ENCODE measurements around the gene SETBP1.

SETBP1 gene

DNA sequence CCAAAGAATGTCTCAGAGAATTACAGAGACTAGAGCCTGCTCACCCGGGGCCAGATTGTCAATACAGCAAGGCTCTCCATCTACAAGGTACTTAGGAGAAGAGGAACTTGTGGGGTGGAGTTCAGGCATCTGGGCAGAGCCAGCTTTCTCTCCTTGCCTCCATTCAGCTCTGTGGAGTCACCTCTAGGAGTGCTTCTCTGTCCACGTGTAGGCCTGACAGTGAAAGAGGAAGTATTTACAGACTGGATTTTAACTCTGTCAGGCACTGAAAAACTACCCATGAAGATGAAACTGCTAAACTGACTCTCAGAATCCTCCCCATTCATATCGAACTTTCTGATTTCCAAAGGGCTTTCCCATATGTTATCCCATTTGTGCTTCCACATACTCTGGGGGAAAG lies 315.6 kb downstream of the SETBP1 start:
- DNase-seq, result no peak

DNA sequence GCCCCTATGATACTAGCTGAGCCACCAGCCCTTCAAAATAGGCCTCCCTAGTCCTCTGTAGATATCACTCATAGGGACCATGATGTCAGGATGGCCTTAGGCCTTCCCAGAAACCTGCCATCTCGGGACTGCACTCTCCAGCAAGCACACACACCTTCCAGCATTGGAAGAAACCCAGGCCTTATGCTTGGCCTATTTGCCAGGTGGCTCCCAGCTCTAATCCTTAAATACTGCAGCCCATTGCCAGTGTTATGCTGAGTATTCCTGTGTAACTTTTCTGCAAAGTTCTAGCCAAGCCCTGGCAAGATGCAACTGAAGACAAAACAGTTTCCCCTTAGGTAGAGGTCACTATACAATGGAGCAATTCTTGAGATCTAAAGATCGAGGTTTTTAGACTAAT lies 316.5 kb downstream of the SETBP1 start:
- DNase-seq, result no peak

DNA sequence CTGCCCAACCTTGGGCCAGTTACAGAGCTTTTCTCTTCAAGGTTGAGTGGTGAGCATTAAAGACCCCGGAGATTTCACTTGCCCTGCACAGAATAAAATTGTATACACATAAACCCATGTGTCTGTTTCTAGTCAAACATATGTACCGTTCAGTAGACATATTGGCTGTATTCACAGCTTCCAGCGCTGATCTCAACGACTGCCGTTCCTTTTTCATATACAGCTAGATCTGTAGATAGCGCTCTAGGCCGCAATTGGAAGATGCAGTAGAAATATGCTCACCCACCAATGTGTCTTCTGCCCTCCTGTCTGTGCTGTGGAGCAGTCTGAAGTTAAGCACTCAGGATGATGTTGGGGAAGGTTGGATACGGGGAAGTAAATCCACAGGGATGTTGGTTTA lies 317.7 kb downstream of the SETBP1 start:
- no peak for DNase-seq

DNA sequence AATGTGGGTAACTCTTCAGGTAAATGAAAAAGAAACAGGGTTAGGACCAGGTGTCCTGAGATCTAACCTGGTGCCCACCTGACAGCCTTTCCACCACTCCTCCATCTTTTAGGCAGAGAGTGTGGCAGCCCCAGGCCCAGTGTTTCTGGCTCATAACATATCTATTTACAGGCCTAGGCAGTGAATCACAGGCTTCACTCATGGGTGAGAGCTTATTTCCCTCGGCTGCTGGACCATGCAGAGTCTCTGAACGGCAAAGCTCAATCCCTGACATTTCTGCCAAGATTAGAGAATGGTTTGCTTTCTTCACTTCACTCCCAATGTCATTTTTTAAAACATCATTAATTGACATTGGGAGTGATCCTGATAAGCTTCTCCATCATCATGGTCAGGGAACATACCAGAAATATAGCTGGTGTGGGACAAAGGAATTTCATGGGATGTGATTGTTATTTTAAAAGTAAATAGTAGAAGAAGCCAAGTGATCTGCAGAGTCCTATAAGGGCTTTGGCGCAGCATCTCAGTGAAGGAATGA lies 323.9 kb downstream of the SETBP1 start:
- no peak for DNase-seq

DNA sequence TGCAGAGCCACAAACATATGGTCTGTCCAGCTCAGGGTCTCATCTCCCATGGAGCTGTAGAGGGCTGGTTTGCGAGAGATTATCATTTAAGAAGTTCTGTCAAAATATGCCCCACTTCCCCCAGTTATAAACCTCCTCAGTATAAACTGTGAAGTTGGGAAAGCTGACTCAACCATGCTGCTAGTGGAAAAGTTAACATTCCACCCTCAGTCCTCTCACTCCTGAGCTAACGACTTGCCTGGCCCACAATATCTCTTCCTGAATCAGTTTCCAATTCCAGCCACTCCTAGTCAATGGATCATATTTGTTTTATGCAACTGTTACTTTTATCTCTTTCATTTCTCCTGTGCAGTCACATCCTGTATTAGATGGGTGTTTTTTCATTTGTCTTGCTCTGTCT lies 326.2 kb downstream of the SETBP1 start:
- DNase-seq, result no peak

DNA sequence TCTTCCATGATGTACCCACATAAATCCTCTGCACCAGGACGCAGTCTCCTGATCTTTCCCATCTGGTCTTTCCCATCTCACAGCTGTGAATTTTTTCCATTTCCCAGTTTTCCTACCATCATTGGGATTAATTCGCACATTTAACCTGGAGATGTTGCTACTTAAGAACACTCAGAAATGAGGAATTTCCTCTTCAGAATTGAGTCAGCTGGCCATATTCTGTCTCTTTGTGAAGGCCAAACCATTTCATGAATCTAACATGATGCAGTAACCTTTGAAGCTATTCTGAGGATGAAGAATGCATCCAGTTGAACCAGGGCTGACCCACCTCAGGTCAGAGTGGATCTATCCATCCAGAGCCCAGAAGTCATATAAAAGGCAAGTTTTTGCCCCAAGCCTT lies 326.8 kb downstream of the SETBP1 start:
- DNase-seq, result no peak

DNA sequence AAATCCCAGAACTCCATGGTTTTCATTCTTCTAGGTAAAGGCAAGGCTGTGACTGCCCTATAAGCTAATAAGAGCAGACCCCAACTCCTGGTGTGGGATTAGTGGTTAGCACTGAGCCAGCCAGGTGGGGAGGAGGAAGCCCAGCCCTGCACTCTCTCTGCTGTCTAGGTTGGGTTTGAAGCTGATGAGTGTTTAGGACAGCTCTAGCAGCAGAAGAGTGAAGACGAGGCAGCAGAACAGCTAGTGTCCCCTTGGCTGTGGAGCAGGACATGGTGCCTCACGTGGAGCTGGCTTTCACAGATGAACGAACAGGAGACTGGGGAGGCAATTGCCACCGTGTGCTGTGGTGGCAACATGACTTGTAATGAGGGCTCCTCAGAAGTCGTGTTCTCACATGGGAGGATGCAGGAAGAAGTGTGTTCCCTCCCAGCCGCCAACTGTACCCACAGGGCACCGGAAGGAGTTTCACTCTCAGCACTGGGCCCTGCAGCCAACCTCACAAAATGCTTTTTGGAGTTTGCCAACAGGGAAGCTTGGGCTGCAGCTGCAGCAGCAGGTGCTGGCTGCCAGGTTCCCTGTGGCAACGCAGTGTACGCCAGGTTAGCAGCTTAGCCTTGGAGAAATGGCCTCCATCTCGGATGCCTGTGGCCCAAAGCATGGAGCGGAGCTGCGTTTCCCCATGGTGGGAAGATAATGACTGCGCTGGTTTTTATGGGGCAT lies 328.2 kb downstream of the SETBP1 start:
- DNase-seq, result no peak

DNA sequence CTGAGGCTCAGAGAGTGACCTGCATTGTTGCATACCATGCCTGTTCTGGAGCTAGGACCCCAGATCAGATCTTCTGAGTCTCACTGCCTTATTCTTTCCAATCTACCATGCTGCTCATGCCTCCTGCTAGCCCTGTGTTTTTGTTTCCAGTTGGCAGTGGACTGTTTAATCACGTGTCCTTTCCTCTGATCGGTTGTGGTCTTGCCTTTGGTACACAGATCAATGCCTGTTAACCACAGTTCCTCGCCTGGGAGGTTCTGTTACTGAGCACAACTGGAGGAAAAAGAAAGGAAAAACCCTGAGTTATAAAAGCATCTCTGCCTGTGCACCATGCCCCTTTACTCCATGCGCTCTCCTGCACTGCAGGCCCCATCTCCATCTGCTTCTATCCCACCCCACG lies 329.1 kb downstream of the SETBP1 start:
- DNase-seq, result no peak

DNA sequence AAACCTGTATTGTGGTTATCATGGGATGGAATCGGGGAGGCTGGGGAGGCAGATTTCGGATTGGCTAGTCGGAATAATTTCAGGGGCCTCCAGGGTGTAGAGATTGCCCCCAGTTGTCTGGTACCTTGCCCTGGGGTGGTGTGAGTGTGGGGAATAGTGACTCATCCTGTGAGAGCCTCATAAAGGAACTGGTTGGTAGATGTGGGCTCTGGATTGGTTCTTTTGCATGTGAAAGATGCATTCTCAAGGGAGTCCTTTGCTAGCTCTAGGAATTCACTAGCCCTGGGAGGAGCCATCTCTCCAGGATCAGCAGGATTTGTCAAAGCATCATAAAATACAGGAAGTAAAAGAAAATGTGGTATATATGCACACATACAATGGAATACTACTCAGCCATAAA lies 331.6 kb downstream of the SETBP1 start:
- DNase-seq, result no peak

DNA sequence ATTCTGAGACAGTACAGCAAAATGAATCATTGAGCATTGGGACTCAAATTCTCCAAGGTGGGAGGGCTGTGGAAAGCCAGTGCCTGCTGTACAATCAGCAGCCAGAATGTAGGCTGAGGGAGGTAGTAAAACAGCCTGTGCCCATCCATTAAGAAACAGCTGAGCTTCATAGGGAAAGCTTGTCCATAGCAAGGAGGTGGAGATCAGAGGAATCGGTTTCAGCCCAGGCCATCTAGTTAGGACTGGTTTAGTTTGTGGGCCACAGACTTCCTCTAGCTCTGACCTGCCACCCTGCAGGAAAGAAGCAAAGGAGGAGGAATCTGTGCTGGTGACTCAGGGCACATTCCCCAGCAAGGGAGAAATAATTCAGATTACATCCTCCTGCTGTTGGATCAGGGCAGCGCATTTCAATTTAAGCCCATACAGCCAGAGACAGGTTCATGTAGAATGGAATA lies 333.4 kb downstream of the SETBP1 start:
- no peak for DNase-seq

DNA sequence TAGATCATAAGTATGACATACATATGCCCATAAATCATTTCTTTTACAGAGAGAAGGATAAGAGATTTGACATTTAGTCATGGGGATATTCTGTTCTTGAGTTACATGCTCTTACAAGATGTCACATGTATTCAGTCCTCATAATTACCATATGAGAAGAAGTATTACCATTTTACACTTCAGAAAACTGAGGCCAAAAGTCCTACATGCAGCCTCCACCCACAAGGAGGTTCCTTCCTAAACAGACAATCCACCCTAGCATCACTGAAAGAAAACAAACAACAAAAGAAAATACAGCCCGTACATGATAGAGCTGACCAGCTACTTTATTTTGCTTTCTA lies 335.1 kb downstream of the SETBP1 start:
- no peak for DNase-seq

DNA sequence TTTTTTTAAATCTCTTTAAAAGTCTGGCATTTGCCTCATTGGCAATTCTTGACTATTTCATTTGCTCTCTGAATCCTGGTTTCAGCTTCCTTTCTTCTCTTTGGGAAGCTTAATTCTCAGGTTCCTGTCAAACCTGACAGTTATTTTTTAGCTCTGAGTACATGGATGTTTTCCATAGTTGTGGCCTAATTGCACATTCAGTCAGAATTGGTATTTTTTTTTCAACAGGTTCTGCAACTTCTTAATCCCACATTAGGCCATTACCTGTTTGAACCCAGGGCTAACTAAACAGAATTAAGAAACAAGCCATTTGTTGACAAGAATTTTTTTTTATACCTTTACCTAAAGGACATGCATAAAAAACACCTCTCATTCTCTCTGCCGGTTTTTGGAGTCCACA lies 338.8 kb downstream of the SETBP1 start:
- DNase-seq, result no peak

DNA sequence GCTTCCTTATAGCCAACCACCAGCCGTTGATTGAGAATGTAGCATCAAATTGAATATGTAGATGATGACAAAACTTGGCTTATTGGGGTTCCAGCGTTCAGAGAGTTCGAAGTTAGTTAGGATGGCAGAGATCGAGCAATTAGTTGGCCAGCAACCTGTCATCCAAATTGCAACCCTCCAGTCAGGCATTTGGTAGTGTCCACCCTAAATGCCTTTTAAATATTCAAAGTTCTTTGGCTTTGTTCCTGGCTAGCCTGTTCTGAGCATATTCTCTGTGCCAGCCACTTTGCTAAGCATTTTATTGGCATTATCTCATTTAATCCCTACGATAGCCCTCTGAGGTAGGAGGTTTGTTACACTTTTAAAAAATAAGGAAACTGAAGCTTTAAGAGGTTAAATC lies 342.8 kb downstream of the SETBP1 start:
- DNase-seq, result no peak

DNA sequence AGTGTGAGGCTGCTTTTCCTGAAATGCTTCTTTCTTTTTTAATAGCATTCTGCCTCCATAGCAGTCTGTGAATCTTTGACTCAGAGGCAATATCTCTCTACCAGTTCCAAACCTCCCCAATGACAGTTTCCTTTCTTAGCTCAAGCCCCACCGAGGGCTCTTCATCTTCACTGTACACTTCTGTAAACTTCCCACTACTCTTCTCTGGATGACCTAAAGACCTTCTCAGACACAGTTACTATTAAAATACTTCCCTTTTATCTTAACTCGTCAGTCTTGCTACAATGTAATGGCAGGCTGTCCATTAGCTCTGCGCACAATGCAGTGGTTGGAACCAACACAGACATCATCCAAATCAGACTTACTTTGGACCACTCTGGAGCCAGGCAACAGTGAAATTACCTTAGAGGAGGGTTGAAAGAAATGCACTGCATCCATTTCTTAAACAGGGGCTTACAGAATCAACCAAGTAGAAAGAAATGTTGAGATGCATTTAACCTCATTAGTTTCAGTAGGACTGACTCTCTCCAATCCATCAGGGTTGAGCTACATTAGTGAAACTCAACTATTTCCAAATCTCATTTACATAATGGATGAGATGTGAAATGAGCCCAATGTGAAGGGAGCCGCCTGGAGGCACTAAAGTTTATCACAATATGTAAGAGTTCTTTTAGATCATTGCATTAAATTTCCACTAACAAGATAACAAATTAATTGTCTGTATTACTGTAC lies 343.8 kb downstream of the SETBP1 start:
- DNase-seq, result no peak

DNA sequence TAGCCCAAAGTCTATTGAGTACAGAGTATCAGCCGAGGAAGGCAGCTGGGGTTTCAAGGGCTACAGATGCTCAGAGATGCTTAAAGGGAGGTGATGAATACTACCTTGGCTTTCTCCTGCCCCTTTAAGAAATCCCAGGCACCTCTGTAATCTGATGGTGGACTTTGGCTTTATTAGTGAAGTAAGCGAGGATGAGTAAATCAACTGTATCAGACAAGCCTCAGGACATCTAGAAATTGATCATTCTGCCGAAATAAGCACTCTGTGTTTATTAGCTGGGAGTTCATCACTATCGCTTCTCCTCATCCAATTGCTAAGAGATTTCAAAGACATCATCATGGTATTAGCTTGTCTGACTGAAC lies 344.4 kb downstream of the SETBP1 start:
- no peak for DNase-seq

DNA sequence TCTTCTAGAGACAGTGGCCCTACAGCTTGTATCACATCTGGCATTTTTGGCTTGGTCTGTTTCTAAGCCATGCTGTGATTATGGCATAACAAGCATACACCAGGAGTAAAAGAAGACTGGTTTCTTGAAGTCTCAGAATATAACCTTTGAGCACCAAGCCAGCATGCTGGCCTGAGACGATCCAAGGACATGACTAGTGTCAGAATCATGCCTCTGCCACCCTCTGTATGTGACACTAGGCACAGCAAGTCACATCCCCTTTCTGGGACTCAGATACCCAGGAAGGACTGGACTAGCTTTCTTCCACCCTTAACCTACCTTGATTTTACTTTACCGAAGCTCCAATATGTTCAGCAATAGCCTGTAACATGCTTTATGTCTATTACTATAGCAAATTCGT lies 345.5 kb downstream of the SETBP1 start:
- DNase-seq, result no peak

DNA sequence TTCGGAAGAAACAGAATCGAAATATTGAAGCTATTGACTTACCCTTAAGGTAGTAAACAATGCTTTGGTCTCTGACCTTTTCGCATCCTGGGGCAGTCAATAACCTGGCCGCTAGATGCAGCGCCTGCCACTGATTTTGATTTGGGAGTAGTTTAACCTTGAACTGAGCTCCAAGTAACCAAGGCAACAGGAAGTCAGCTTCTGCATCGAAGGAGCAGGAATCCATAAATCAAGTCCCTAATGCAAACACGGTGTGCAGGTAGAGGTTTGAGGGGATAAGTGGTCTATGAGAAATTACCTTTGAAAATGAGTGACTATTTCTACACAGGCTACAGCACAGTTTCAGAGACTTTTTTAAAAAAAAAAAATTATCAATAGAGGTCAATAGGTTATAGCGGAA lies 353.5 kb downstream of the SETBP1 start:
- DNase-seq, result no peak

DNA sequence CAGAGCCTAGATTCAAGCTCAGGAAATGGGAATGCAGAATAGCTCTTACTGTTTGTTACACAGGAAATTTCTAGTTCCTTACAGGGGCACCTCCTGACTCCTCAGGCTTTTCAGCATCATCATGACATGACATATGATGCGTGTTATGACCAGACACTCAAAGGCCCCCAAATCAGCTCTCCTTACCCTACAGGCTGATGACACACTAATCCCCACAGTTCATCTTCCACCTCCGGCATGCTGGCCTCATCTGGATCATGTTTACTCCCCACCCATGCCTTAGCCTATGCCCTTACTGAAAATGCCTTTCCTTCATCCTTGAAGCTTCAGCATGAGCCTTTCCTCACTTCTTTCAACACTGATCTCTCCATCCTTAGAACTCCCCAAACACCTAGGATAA lies 356.9 kb downstream of the SETBP1 start:
- no peak for DNase-seq

DNA sequence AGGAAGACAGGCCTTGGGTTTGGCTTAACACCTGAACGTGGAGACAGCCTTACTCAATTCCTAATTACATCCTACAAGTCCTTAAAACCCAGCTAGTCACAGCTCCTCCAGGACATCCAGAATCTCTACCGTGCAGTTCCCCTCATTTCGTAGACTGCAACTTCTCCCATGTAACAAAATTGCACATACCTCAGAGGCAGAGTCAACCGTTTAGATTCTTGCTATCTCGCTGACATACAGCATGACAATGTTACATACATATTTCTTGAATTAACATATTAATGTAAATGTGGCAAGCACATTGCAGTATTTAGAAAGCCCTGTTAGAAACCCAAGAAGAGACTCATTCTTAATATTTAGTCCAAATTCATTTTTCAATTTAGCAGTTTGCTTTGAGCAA lies 358.7 kb downstream of the SETBP1 start:
- DNase-seq, result no peak

DNA sequence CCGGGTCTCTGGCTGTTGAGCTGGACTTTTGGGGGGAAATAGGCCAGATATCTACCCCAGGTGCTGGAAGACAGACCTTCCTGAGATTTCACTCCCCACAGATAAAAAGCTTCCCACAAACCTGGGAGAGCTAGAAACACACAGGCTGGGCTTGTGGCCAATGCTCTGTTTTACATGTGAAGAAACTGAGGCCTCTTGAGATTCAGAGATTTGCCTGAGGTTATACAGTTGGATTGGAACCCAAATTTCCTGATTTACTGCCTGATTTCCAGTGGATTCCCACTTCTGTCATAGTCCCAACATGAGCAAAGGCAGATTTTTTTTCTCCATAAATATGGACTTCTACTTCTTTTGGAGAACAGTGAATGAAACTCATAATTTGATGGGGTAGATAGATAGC lies 360.2 kb downstream of the SETBP1 start:
- no peak for DNase-seq

DNA sequence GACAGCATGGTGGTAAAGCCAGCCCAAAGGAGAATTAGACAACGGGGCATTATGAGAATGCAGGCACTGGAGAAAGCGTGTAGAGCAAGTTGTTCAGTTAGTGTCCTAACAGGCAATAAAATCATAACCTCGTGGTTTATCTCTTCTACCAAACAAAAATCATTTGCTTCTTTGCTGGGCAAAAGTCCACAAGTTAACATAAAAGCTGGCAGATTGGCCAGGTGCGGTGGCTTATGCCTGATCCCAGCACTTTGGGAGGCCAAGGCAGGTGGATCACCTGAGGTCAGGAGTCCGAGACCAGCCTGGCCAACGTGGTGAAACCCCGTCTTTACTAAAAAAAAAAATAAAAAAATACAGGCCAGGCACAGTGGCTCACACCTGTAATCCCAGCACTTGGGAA lies 364.1 kb downstream of the SETBP1 start:
- DNase-seq, result no peak

DNA sequence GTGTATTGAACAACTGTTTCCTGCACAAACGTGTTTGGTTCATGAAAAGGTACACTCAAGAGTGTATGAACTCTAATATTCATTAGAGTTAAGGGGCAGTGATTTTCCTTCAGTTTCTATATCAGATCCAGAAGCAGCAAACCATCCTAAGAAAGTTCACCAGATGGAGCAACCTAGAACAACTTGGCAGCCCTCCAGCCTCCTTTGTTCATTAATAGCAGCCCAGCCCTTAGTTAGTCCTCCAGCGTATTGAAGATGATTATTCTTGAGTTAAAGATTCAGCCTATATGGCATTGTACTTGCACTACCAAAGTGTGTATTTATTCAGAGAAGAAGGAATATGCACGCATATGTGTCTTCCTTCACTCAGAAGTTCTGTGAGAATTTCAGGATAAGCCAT lies 365.5 kb downstream of the SETBP1 start:
- DNase-seq, result no peak

DNA sequence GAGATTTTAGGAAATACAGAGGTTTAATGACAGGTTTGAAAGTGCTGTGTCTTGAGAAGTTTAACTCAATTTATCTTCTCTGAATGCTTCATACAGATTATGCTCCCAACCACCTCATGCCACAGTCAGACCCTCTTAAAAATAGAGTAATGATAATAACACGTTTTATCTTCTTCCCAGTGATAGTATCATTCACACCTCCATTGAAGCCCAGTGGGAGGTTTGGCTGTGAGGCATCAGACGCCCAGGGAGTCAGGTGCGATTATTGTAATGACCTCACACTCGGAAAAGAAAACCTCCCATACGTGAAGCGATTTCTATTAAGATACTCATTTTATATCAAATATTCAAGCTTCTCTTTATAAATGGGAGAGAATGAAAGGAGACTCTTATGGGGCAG lies 366.3 kb downstream of the SETBP1 start:
- DNase-seq, result no peak

DNA sequence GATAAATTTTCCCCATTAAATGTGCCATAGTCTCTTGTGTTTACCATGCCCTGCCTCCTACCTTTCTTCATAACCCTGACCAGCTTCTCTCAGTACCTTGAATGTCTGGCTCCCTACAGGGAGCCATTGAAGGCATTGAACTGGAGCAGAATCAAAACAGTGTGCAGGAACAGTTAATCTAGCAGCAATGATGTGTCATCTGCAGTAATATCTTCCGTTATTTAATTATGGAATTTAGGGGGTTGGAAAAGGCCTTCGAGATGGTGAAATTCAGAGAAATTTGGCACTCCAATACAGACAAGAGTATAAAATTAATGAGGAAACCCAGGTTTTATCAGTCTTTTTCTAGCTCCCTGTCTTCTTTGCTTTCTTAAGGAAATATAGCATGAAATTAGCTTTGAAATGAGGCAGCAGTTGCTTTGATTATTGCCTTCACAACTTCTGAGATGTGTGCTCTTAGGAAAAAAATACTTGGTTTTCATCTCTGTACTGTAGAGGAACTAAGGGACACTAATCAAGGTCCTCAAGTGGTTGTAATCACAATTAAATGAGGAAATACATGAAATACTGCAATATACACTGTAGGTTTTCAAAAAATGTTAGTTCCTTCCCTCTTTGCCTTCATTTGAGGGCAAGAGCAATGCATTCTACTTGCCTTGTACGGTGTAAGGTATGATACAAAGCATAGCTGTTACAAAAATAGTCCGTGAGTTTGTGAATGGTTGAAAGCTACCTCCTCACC lies 369.1 kb downstream of the SETBP1 start:
- DNase-seq, result no peak

All from NCI-H1694 treated with DMSO at 0.1 percent for 48 hours (cell line).